Thymus (tissue), 11 donors: ENCODE data around the gene ANKRD13D. TPM values are rescaled to one million over a fixed set of nuclear protein-coding genes. Genes with fewer than 3 reads are reported as not detected.
"Not testable (repeated sequence)": the region's sequence is repeated elsewhere in the genome, so short reads cannot be mapped to it uniquely, and the experiment has no call there.

Experiments used
- DNase-seq, 9 donors: peaks; one replicate each; pipeline ENCODE4 v3.0.0-alpha.2; 2013; ENCODE audit warnings: low spot score in 9 of 9, low read depth in 6 of 9, missing footprints in 1 of 9
- H3K27ac ChIP-seq, 2 donors: one replicate each; pipeline ENCODE4 v1.5.1; 2013; ENCODE audit warnings: control low read depth in 1 of 2, low read depth in 1 of 2, low read length in 1 of 2, mild to moderate bottlenecking in 1 of 2, moderate library complexity in 1 of 2
- H3K27me3 ChIP-seq, 2 donors: one replicate each; pipeline ENCODE4 v1.5.1; 2013; ENCODE audit warnings: low read length in 1 of 2; ENCODE audit not compliant: control insufficient read depth in 2 of 2, insufficient read depth in 1 of 2
- H3K36me3 ChIP-seq, 2 donors: one replicate each; pipeline ENCODE4 v1.5.1; 2013; ENCODE audit warnings: low read length in 1 of 2, mild to moderate bottlenecking in 1 of 2, moderate library complexity in 1 of 2; ENCODE audit not compliant: control insufficient read depth in 2 of 2, insufficient read depth in 2 of 2
- H3K4me1 ChIP-seq, 2 donors: one replicate each; pipeline ENCODE4 v1.5.1; 2013; ENCODE audit warnings: low read length in 2 of 2; ENCODE audit not compliant: control insufficient read depth in 2 of 2, insufficient read depth in 2 of 2
- H3K4me3 ChIP-seq, 2 donors: one replicate each; pipeline ENCODE4 v1.5.1; 2013; ENCODE audit warnings: low read length in 2 of 2, control low read depth in 1 of 2, mild to moderate bottlenecking in 1 of 2
- H3K9me3 ChIP-seq, 2 donors: one replicate each; pipeline ENCODE4 v1.5.1; 2013; ENCODE audit warnings: low read length in 1 of 2, mild to moderate bottlenecking in 1 of 2; ENCODE audit not compliant: control insufficient read depth in 2 of 2, insufficient read depth in 1 of 2
- WGBS: extraction: QIAGEN DNeasy Blood & Tissue Kit; methylation state at CpG from one replicate; pipeline ENCODE4 v1.1.7; 2013; 5-methylcytosine and 5-hydroxymethylcytosine counted together
- polyA plus RNA-seq: library from polyadenylated mRNA; stranded (reverse); fragments of 200-250 nt; gene quantifications from one replicate; pipeline ENCODE4 v1.2.3, GENCODE V29; 2013
- total RNA-seq: library from RNA; stranded (reverse); fragments of 120-200 nt; gene quantifications from one replicate; pipeline ENCODE4 v1.2.4, GENCODE V29; 2013
- donor health status: healthy.

ANKRD13D gene
- total and polyA plus RNA-seq, 2 donors = 32.1 to 99.1 TPM

GRCh38 chr11:67317888-67318555 is 28.9 kb downstream of the ANKRD13D start:
- H3K4me1 ChIP-seq = peaks cover 7 to 16% of the 10 kb centered on the region in 2 donors
- H3K4me3 ChIP-seq = peak overlapping the region; percentile 67 to 84
- H3K27ac ChIP-seq = no peak overlapping the region
- DNase-seq = no peak
- peaks cover 0 to 7% of the 10 kb centered on the region in 2 donors for H3K9me3 ChIP-seq
- WGBS = 1% methylated on average over 53 of the region's 53 CpGs
- H3K27me3 ChIP-seq = peaks cover 0 to 15% of the 10 kb centered on the region in 2 donors
- no peaks in the 10 kb centered on the region for H3K36me3 ChIP-seq

GRCh38 chr11:67318876-67319275 is 29.8 kb downstream of the ANKRD13D start:
- DNase-seq, H3K27ac ChIP-seq, H3K4me3 ChIP-seq, H3K9me3 ChIP-seq, H3K36me3 ChIP-seq: not testable (repeated sequence)
- Histone ChIP-seq H3K27me3 (peaks cover 0 to 15% of the 10 kb centered on the region in 2 donors), H3K4me1 (peaks cover 7 to 12% of the 10 kb centered on the region in 2 donors)
- 99% methylated on average over 12 of the region's 12 CpGs for WGBS

- H3K4me3 ChIP-seq = no peak overlapping the region
- H3K4me1 ChIP-seq = peaks cover 7 to 12% of the 10 kb centered on the region in 2 donors
- WGBS = 95% methylated on average over 3 of the region's 3 CpGs
- H3K27me3 ChIP-seq = peaks cover 0 to 15% of the 10 kb centered on the region in 2 donors
- no peak for DNase-seq
- no peaks in the 10 kb centered on the region for H3K36me3 ChIP-seq
- no peak overlapping the region for H3K27ac ChIP-seq
- H3K9me3 ChIP-seq = peaks cover 0 to 7% of the 10 kb centered on the region in 2 donors
These were observed 30.9 kb downstream of the ANKRD13D start for GRCh38 chr11:67320011-67320410.

- no peak for DNase-seq
- peaks cover 0 to 7% of the 10 kb centered on the region in 2 donors for H3K9me3 ChIP-seq
- no peak overlapping the region for H3K27ac ChIP-seq
- H3K36me3 ChIP-seq = no peaks in the 10 kb centered on the region
- H3K27me3 ChIP-seq = peaks cover 0 to 15% of the 10 kb centered on the region in 2 donors
- WGBS = over 99% methylated on average over 2 of the region's 2 CpGs
- peaks cover 7 to 12% of the 10 kb centered on the region in 2 donors for H3K4me1 ChIP-seq
- no peak overlapping the region for H3K4me3 ChIP-seq
These were observed 31.6 kb downstream of the ANKRD13D start for GRCh38 chr11:67320691-67321090.

- Histone ChIP-seq H3K27me3 (peaks cover 0 to 15% of the 10 kb centered on the region in 2 donors), H3K27ac (no peak overlapping the region), H3K36me3 (no peaks in the 10 kb centered on the region), H3K9me3 (peaks cover 0 to 7% of the 10 kb centered on the region in 2 donors), H3K4me1 (peaks cover 7 to 12% of the 10 kb centered on the region in 2 donors), H3K4me3 (no peak overlapping the region)
- WGBS = 95% methylated on average over 6 of the region's 6 CpGs
- no peak for DNase-seq
These were observed 32.3 kb downstream of the ANKRD13D start for GRCh38 chr11:67321313-67321871.

GRCh38 chr11:67322049-67322448 is 32.9 kb downstream of the ANKRD13D start:
- no peaks in the 10 kb centered on the region for H3K36me3 ChIP-seq
- H3K27me3 ChIP-seq = peaks cover 0 to 15% of the 10 kb centered on the region in 2 donors
- over 99% methylated on average over 3 of the region's 3 CpGs for WGBS
- H3K9me3 ChIP-seq = peaks cover 0 to 7% of the 10 kb centered on the region in 2 donors
- H3K27ac ChIP-seq = no peak overlapping the region
- no peak for DNase-seq
- H3K4me3 ChIP-seq = no peak overlapping the region
- peaks cover 7 to 9% of the 10 kb centered on the region in 2 donors for H3K4me1 ChIP-seq

- DNase-seq = no peak
- Histone ChIP-seq H3K4me1 (peaks cover under 1 to 2% of the 10 kb centered on the region in 2 donors), H3K27ac (no peak overlapping the region), H3K4me3 (no peak overlapping the region), H3K36me3 (no peaks in the 10 kb centered on the region), H3K27me3 (peaks cover 0 to 7% of the 10 kb centered on the region in 2 donors), H3K9me3 (no peaks in the 10 kb centered on the region)
- 98% methylated on average over 7 of the region's 7 CpGs for WGBS
These were observed 34.4 kb downstream of the ANKRD13D start for GRCh38 chr11:67323526-67323925.

- DNase-seq = no peak
- Histone ChIP-seq H3K9me3 (no peaks in the 10 kb centered on the region), H3K4me3 (no peak overlapping the region), H3K27me3 (no peaks in the 10 kb centered on the region), H3K4me1 (no peaks in the 10 kb centered on the region), H3K27ac (no peak overlapping the region), H3K36me3 (no peaks in the 10 kb centered on the region)
- 92% methylated on average over 6 of the region's 6 CpGs for WGBS
These were observed 43.1 kb downstream of the ANKRD13D start for GRCh38 chr11:67332081-67332691.

- no peaks in the 10 kb centered on the region for H3K36me3 ChIP-seq
- peaks cover 0 to 4% of the 10 kb centered on the region in 2 donors for H3K9me3 ChIP-seq
- H3K27me3 ChIP-seq = no peaks in the 10 kb centered on the region
- WGBS = 99% methylated on average over 3 of the region's 3 CpGs
- no peak for DNase-seq
- no peak overlapping the region for H3K27ac ChIP-seq
- no peak overlapping the region for H3K4me3 ChIP-seq
- no peaks in the 10 kb centered on the region for H3K4me1 ChIP-seq
These were observed 48.2 kb downstream of the ANKRD13D start for GRCh38 chr11:67337257-67337656.
